H1 (cell line): ENCODE results near the gene OPA3. TPM values are rescaled to one million over a fixed set of nuclear protein-coding genes. Genes with fewer than 3 reads are reported as not detected.

Experiments used
- CTCF ChIA-PET: fragments of 300-600 bp; sonication (Branson Sonifier 250); formaldehyde crosslinking; loops from one replicate; lab custom pipeline; 2021; ENCODE audit not compliant: partially characterized antibody; lab: Charles Lee
- POLR2A ChIA-PET: fragments of 300-600 bp; sonication (Branson Sonifier 250); formaldehyde crosslinking; loops from one replicate; lab custom pipeline; 2021; ENCODE audit warnings: inconsistent platforms; ENCODE audit not compliant: partially characterized antibody; lab: Charles Lee
- DNase-seq, 2 experiments: peaks; one replicate each; pipeline versions ENCODE4 v3.0.0 to v3.0.0-alpha.2; 2010 to 2022; ENCODE audit warnings: low spot score in 2 of 2, low read depth in 1 of 2, mixed read lengths in 1 of 2
- FAIRE-seq: peaks from 2 replicates; lab custom pipeline; 2011; peaks lifted over from hg19 to GRCh38; lab: Jason Lieb, UNC
- H2AFZ ChIP-seq: 2 replicates; pipeline ENCODE4 v1.8.1; 2012; ENCODE audit warnings: low read length, inconsistent platforms
- H2AK5ac ChIP-seq: 2 replicates; pipeline ENCODE4 v1.6.1; 2013; ENCODE audit warnings: low read depth, low read length
- H2BK120ac ChIP-seq: replicated peaks from 2 replicates; pipeline ENCODE3; 2013; ENCODE audit warnings: low read depth, low read length, inconsistent platforms
- H2BK12ac ChIP-seq: 2 replicates; pipeline ENCODE4 v1.6.1; 2013; ENCODE audit warnings: low read depth, low read length
- H2BK15ac ChIP-seq: 2 replicates; pipeline ENCODE4 v1.6.1; 2013; ENCODE audit warnings: low read length
- H2BK20ac ChIP-seq: 2 replicates; pipeline ENCODE4 v1.6.1; 2013; ENCODE audit warnings: low read length
- H2BK5ac ChIP-seq: 2 replicates; pipeline ENCODE4 v1.6.1; 2013; ENCODE audit warnings: low read depth, low read length
- H3K14ac ChIP-seq: 2 replicates; pipeline ENCODE4 v1.6.1; 2013; ENCODE audit warnings: inconsistent platforms; ENCODE audit not compliant: insufficient read length
- H3K18ac ChIP-seq: 2 replicates; pipeline ENCODE4 v1.6.1; 2013; ENCODE audit warnings: low read length; ENCODE audit errors: extremely low read depth
- H3K23ac ChIP-seq: 2 replicates; pipeline ENCODE4 v1.6.1; 2013; ENCODE audit warnings: inconsistent platforms; ENCODE audit not compliant: insufficient read length
- H3K23me2 ChIP-seq: 2 replicates; pipeline ENCODE4 v1.6.1; 2013; ENCODE audit warnings: low read depth, low read length
- H3K27ac ChIP-seq: 2 replicates; pipeline ENCODE4 v1.6.1; 2011; ENCODE audit warnings: low read depth, low read length, inconsistent platforms
- H3K27me3 ChIP-seq, 4 experiments: replicated peaks in 1 of 4; 1 replicate in 1 of 4; 2 replicates in 3 of 4; pipeline versions ENCODE4 v1.6.1 to v1.8.1; 2011 to 2013; ENCODE audit warnings: low read length in 3 of 4, mild to moderate bottlenecking in 3 of 4, inconsistent platforms in 2 of 4, mixed read lengths in 2 of 4, moderate library complexity in 1 of 4; ENCODE audit not compliant: control insufficient read depth in 3 of 4, insufficient read depth in 3 of 4; ENCODE audit errors: extremely low read depth in 1 of 4
- H3K36me3 ChIP-seq, 4 experiments: 2 replicates each; pipeline versions ENCODE4 v1.6.1 to v1.8.1; 2011 to 2013; ENCODE audit warnings: mild to moderate bottlenecking in 4 of 4, low read length in 3 of 4, moderate library complexity in 2 of 4, control low read depth in 1 of 4, inconsistent platforms in 1 of 4; ENCODE audit not compliant: insufficient read depth in 4 of 4, control insufficient read depth in 2 of 4
- H3K4ac ChIP-seq: replicated peaks from 2 replicates; pipeline ENCODE3; 2013; ENCODE audit warnings: low read length, low read depth, mixed read lengths, inconsistent platforms; ENCODE audit not compliant: insufficient read length
- H3K4me1 ChIP-seq, 4 experiments: replicated peaks in 1 of 4; 1 replicate in 1 of 4; 2 replicates in 3 of 4; pipeline versions ENCODE4 v1.6.1 to v1.8.1; 2011 to 2013; ENCODE audit warnings: low read length in 3 of 4, inconsistent platforms in 2 of 4, mixed read lengths in 1 of 4; ENCODE audit not compliant: insufficient read depth in 4 of 4, control insufficient read depth in 3 of 4
- H3K4me2 ChIP-seq, 2 experiments: 2 replicates each; pipeline versions ENCODE4 v1.6.1 to v1.8.1; 2011 to 2013; ENCODE audit warnings: low read depth in 2 of 2, low read length in 2 of 2, control low read depth in 1 of 2, inconsistent platforms in 1 of 2, mild to moderate bottlenecking in 1 of 2; ENCODE audit not compliant: insufficient read depth in 1 of 2
- H3K4me3 ChIP-seq, 4 experiments: fragments of 200-600, 300-600 bp in 1 of 4; sonication (generic), shearing (Covaris generic), sonication (Bioruptor Twin) in 1 of 4; 2 replicates each; pipeline versions ENCODE4 v1.5.1 to v1.8.1; 2011 to 2016; ENCODE audit warnings: low read length in 4 of 4, low read depth in 3 of 4, control low read depth in 2 of 4, inconsistent platforms in 2 of 4, mild to moderate bottlenecking in 2 of 4, mixed read lengths in 1 of 4, moderate library complexity in 1 of 4; ENCODE audit not compliant: insufficient read depth in 2 of 4; ENCODE audit errors: extremely low read depth in 1 of 4
- H3K56ac ChIP-seq: replicated peaks from 2 replicates; pipeline ENCODE3; 2013; ENCODE audit warnings: low read depth, mild to moderate bottlenecking, mixed read lengths, low read length, inconsistent platforms; ENCODE audit not compliant: insufficient read length
- H3K79me1 ChIP-seq: 2 replicates; pipeline ENCODE4 v1.6.1; 2013; ENCODE audit warnings: low read depth, low read length, control low read depth
- H3K79me2 ChIP-seq, 2 experiments: 2 replicates each; pipeline versions ENCODE4 v1.6.1 to v1.8.1; 2012 to 2013; ENCODE audit warnings: low read length in 2 of 2, mild to moderate bottlenecking in 2 of 2, inconsistent platforms in 1 of 2; ENCODE audit not compliant: insufficient read depth in 2 of 2, control insufficient read depth in 1 of 2
- H3K9ac ChIP-seq, 4 experiments: replicated peaks in 1 of 4; 1 replicate in 1 of 4; 2 replicates in 3 of 4; pipeline versions ENCODE4 v1.6.1 to v1.8.1; 2011 to 2013; ENCODE audit warnings: low read depth in 3 of 4, low read length in 3 of 4, control low read depth in 2 of 4, mild to moderate bottlenecking in 2 of 4, moderate library complexity in 2 of 4, inconsistent platforms in 1 of 4; ENCODE audit errors: extremely low read depth in 1 of 4
- H3K9me3 ChIP-seq, 2 experiments: 2 replicates each; pipeline versions ENCODE4 v1.6.1 to v1.8.1; 2012 to 2013; ENCODE audit warnings: mild to moderate bottlenecking in 2 of 2, moderate library complexity in 2 of 2, control low read depth in 1 of 2, inconsistent platforms in 1 of 2, low read depth in 1 of 2, low read length in 1 of 2, mixed read lengths in 1 of 2; ENCODE audit not compliant: insufficient read depth in 2 of 2
- H4K20me1 ChIP-seq, 2 experiments: replicated peaks in 1 of 2; 2 replicates each; pipeline versions ENCODE3 to v1.8.1; 2011 to 2013; ENCODE audit warnings: inconsistent platforms in 2 of 2, low read length in 2 of 2, mild to moderate bottlenecking in 1 of 2; ENCODE audit not compliant: insufficient read depth in 2 of 2, control insufficient read depth in 1 of 2
- H4K5ac ChIP-seq: 2 replicates; pipeline ENCODE4 v1.6.1; 2013; ENCODE audit warnings: low read length, low read depth, mixed read lengths, inconsistent platforms; ENCODE audit not compliant: insufficient read length
- H4K8ac ChIP-seq: 2 replicates; pipeline ENCODE4 v1.8.0; 2013; ENCODE audit warnings: mild to moderate bottlenecking, moderate library complexity, low read length, inconsistent platforms; ENCODE audit not compliant: insufficient read depth; ENCODE audit errors: extremely low read depth
- H4K91ac ChIP-seq: replicated peaks from 2 replicates; pipeline ENCODE3; 2013; ENCODE audit warnings: low read length, mixed read lengths, inconsistent platforms; ENCODE audit not compliant: insufficient read length
- EZH2 ChIP-seq: fragments of 200-600 bp; sonication (generic); IDR thresholded peaks from 2 replicates; pipeline ENCODE4 v1.7.1; 2012; ENCODE audit warnings: low read depth, mild to moderate bottlenecking, moderate library complexity, low read length, inconsistent platforms; ENCODE audit not compliant: severe bottlenecking
- FOSL1 ChIP-seq: IDR thresholded peaks from 2 replicates; pipeline ENCODE4 v1.6.1; 2011; ENCODE audit warnings: mild to moderate bottlenecking, low read depth, low read length, moderate library complexity; ENCODE audit not compliant: insufficient read depth
- RNF2 ChIP-seq: fragments of 200-900, 300-1000 bp; sonication (generic); IDR thresholded peaks from 2 replicates; pipeline ENCODE4 v1.7.1; 2016; ENCODE audit warnings: borderline replicate concordance, low read depth, mild to moderate bottlenecking, antibody characterized with exemption, low read length; ENCODE audit not compliant: poor library complexity, severe bottlenecking; ENCODE audit errors: missing control alignments
- SP1 ChIP-seq: IDR thresholded peaks from 2 replicates; pipeline ENCODE4 v1.6.1; 2011; ENCODE audit warnings: low read depth, low read length
- TEAD4 ChIP-seq: IDR thresholded peaks from 2 replicates; pipeline ENCODE4 v1.6.1; 2012; ENCODE audit warnings: low read depth, low read length, inconsistent platforms, mixed read lengths
- WGBS, 2 experiments: shearing (Covaris generic) in 1 of 2; methylation state at CpG; one replicate each; pipeline versions ENCODE4 v1.1.6 to v1.1.7; 2013 to 2015; ENCODE audit warnings: low lambda C conversion rate in 2 of 2, mixed read lengths in 2 of 2, inconsistent platforms in 1 of 2, low coverage in 1 of 2, missing lambda C conversion rate in 1 of 2; ENCODE audit not compliant: insufficient replicate concordance in 2 of 2, insufficient coverage in 1 of 2, insufficient read length in 1 of 2; ENCODE audit errors: extremely low coverage in 1 of 2, missing lambda C conversion rate in 1 of 2; 5-methylcytosine and 5-hydroxymethylcytosine counted together
- polyA plus RNA-seq, 7 experiments: library from polyadenylated mRNA; depleted of rRNA in 3 of 7; stranded (reverse) in 5 of 7; unstranded in 2 of 7; fragments of >200 nt in 5 of 7; fragments of 200-250 nt in 2 of 7; gene quantifications; 1 replicate in 5 of 7; 2 replicates in 1 of 7; 4 replicates in 1 of 7; pipeline versions ENCODE4 v1.2.1 to v1.2.3, GENCODE V29; 2011 to 2013; ENCODE audit warnings: missing spikeins in 2 of 7, mixed read lengths in 2 of 7
- total RNA-seq: library from RNA; stranded (reverse); fragmentation: NEBNext Ultra II Directional; extraction: Animal tissue kit (Norgen Biotek cat#: 25700); gene quantifications from 2 replicates; pipeline ENCODE4 v1.2.1, GENCODE V29; 2021
- TF ChIP-seq, protein P1 (sequence below): IDR thresholded peaks from 2 replicates; pipeline ENCODE4 v1.6.1; 2012; ENCODE audit warnings: inconsistent platforms
- TF ChIP-seq, protein P2 (sequence below): IDR thresholded peaks from 2 replicates; pipeline ENCODE4 v1.6.1; 2011; ENCODE audit warnings: low read depth, mild to moderate bottlenecking, low read length; ENCODE audit not compliant: insufficient read depth

The OPA3 gene
- total and polyA plus RNA-seq, 2 of the 8 experiments (the other 6 are each of a cell fraction or from before 2014, with no cell fraction given) = 12.5 to 14.5 TPM

DNA sequence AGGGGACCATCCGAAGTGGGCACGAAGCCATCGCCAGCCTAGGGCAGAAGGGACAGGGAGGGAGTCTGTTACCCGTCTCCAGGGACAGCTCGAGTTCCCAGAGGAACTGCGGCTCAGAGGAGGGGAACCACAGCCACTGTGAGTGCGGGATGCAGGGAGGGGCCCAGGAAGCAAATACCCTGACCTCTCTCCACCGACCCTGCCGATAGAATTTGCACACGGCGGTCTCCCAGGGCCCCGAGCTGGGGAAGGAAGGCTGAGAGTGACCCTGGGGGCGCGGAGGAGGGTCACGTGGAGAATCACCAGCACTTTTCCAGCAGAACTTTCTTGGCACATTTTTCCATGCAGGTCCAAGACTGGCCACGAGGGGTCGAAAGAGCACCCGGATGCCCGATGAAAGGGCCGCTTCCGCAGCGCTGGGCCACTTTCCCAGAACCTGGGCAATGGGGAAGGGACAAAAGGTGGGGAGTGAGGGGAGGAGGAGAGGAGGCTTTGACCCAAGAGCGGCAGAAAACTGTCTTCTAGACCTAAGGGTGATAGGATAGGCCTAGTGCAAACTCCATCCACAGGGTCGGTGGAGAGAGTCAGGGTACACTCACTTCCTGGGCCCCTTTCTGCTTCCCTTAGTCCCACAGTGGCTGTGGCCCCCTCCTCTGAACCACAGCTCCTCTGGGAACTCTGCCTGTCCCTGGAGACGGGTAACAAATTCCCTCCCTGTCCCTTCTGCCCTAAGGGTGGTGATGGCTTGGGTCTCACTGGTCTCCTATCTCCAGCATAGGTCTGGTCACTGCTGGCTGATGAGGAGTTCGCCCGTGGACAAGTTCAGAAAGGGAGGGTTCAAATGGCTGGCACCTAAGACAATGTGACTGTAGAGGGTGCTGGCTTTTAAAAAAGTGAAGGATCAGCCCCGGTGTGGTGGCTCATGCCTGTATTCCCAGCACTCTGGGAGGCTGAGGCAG, 22.7 kb upstream of the OPA3 start:
- DNase-seq (peak; percentile 67 to 97), FAIRE-seq (peak; percentile 72)
- H2AK5ac ChIP-seq = peak overlapping the region; percentile 30; the same call in 1 of the 2 replicates
- peak overlapping the region; percentile 95 for H2BK20ac ChIP-seq
- CTCF ChIA-PET = interaction anchor here (0.6 to 9.6 kb wide), 18 partner anchors 9 to 127 kb away, joined by 3 to 135 read pairs (median 4); partner anchors contain the start of gene EML2
- peak overlapping the region in 3 of 4 experiments; percentile 4 to 34 (median 28); a peak in 3 of 7 replicates for H3K9ac ChIP-seq
- peak overlapping the region; percentile 31 to 93 for H3K4me2 ChIP-seq
- 0 out of 4 replicates have a peak, but pooled peaks cover 0 to 3% of the 10 kb centered on the region in 2 experiments for H3K9me3 ChIP-seq
- H3K56ac ChIP-seq = no peak overlapping the region
- 14% methylated on average over 27 of the region's 28 CpGs; no CpG with 5 or more reads in 1 of the 2 experiments for WGBS, 2 experiments
- H2AFZ ChIP-seq = peak overlapping the region; percentile 94
- peaks cover 0 to 5% (median 2%) of the 10 kb centered on the region in 4 experiments; a peak in 5 of 7 replicates for H3K4me1 ChIP-seq
- no peaks in the 10 kb centered on the region for H3K79me1 ChIP-seq
- no peak overlapping the region for H3K27ac ChIP-seq
- peak overlapping the region; percentile 64; the same call in 1 of the 2 replicates for H4K8ac ChIP-seq
- peak overlapping the region; percentile 34 to 57 (median 42); a peak in 6 of 8 replicates for H3K4me3 ChIP-seq
- H2BK5ac ChIP-seq = peak overlapping the region; percentile 92; the same call in 1 of the 2 replicates
- peaks cover 3% of the 10 kb centered on the region; the same call in 1 of the 2 replicates for H3K23me2 ChIP-seq
- H4K20me1 ChIP-seq = no peaks in the 10 kb centered on the region
- H2BK120ac ChIP-seq = no peak overlapping the region
- H4K5ac ChIP-seq = no peak overlapping the region
- POLR2A ChIA-PET = interaction anchor here (0.6 to 4.3 kb wide), 5 partner anchors 9 to 56 kb away, joined by 4 to 27 read pairs (median 6); no protein-coding TSS in a partner anchor
- H3K36me3 ChIP-seq = peaks cover 0 to 4% (median 2%) of the 10 kb centered on the region in 4 experiments; a peak in 5 of 8 replicates
- peak overlapping the region; percentile 89 for H3K18ac ChIP-seq
- H3K27me3 ChIP-seq = peaks cover 0 to 9% (median 7%) of the 10 kb centered on the region in 4 experiments; a peak in 4 of 7 replicates
- peak overlapping the region; percentile 40; the same call in 1 of the 2 replicates for H2BK15ac ChIP-seq
- no peaks in the 10 kb centered on the region for H3K79me2 ChIP-seq
- no peak overlapping the region for H3K14ac ChIP-seq
- H2BK12ac ChIP-seq = 0 out of 2 replicates have a peak overlapping the region, but pooled peaks have one; percentile 35
- peak overlapping the region; percentile 20 for H4K91ac ChIP-seq
- no peak overlapping the region for H3K4ac ChIP-seq
- no peak overlapping the region for H3K23ac ChIP-seq
- TF ChIP-seq EZH2 = peak; percentile 27
- no peak for TF ChIP-seq FOSL1
- no peak for TF ChIP-seq TEAD4
- TF ChIP-seq, protein P1, sequence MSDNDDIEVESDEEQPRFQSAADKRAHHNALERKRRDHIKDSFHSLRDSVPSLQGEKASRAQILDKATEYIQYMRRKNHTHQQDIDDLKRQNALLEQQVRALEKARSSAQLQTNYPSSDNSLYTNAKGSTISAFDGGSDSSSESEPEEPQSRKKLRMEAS = peak; percentile 74
- TF ChIP-seq, protein P2, sequence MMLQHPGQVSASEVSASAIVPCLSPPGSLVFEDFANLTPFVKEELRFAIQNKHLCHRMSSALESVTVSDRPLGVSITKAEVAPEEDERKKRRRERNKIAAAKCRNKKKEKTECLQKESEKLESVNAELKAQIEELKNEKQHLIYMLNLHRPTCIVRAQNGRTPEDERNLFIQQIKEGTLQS = peak; percentile 86
- TF ChIP-seq RNF2 = no peak
- TF ChIP-seq SP1 = peak; percentile 54
